K562 (cell line): ENCODE measurements around the gene GHRH. TPM values are rescaled to one million over a fixed set of nuclear protein-coding genes. Genes with fewer than 3 reads are reported as not detected.

Experiments used
- EZH2 ChIP-seq: IDR thresholded peaks from 2 replicates; pipeline ENCODE4 v1.6.1; 2012; ENCODE audit warnings: low read depth, mild to moderate bottlenecking, inconsistent platforms, low read length, borderline replicate concordance
- FOXK1 ChIP-seq: sonication (generic); formaldehyde crosslinking; IDR thresholded peaks from 2 replicates; pipeline ENCODE4 v1.8.0; 2022; ENCODE audit warnings: missing genetic modification reagents, mild to moderate bottlenecking, borderline replicate concordance
- GTF2A2 ChIP-seq: IDR thresholded peaks from 2 replicates; pipeline ENCODE4 v1.6.1; 2016; ENCODE audit warnings: mild to moderate bottlenecking, missing genetic modification characterization, missing compliant biosample characterization
- MCM7 ChIP-seq, 2 experiments: fragments of 450-650 bp; IDR thresholded peaks; 2 replicates each; pipeline ENCODE4 v1.6.1; 2016 to 2018
- RCOR1 ChIP-seq, 2 experiments: IDR thresholded peaks; 2 replicates each; pipeline ENCODE4 v1.6.1; 2012; ENCODE audit warnings: low read depth in 2 of 2, low read length in 2 of 2, borderline replicate concordance in 1 of 2, improper control_type of control experiment in 1 of 2
- SRSF3 ChIP-seq: fragments of 200-400 bp; formaldehyde crosslinking; IDR thresholded peaks from 2 replicates; pipeline ENCODE4 v1.6.1; 2016; ENCODE audit warnings: mild to moderate bottlenecking, low read length, moderate library complexity; ENCODE audit not compliant: insufficient read depth
- STAT5A ChIP-seq: IDR thresholded peaks from 2 replicates; pipeline ENCODE4 v1.6.1; 2012; ENCODE audit warnings: low read length, inconsistent platforms, borderline replicate concordance
- TSC22D4 ChIP-seq: fragments of 450-650 bp; IDR thresholded peaks from 2 replicates; pipeline ENCODE4 v1.6.1; 2016; ENCODE audit warnings: missing genetic modification characterization, missing biosample characterization, control low read depth
- YY1 ChIP-seq, 3 experiments: IDR thresholded peaks; 2 replicates each; pipeline ENCODE4 v1.6.1; 2011; ENCODE audit warnings: low read length in 2 of 3, mild to moderate bottlenecking in 2 of 3, moderate library complexity in 2 of 3, borderline replicate concordance in 1 of 3, control low read depth in 1 of 3, low read depth in 1 of 3; ENCODE audit not compliant: insufficient read depth in 3 of 3, insufficient replicate concordance in 2 of 3, control insufficient read depth in 1 of 3, insufficient read length in 1 of 3; ENCODE audit errors: extremely low read depth in 1 of 3
- ZNF316 ChIP-seq: fragments of 450-650 bp; IDR thresholded peaks from 2 replicates; pipeline ENCODE4 v1.6.1; 2016
- ZNF436 ChIP-seq: fragments of 250-450, 450-650 bp; sonication (Bioruptor Pico); formaldehyde crosslinking; IDR thresholded peaks from 2 replicates; pipeline ENCODE4 v1.7.0; 2020; ENCODE audit warnings: mild to moderate bottlenecking
- ZNF583 ChIP-seq: fragments of 250-450 bp; sonication (Bioruptor Pico); IDR thresholded peaks from 2 replicates; pipeline ENCODE4 v1.4.0; 2020
- polyA plus RNA-seq, 8 experiments: library from polyadenylated mRNA; depleted of rRNA in 4 of 8; stranded (reverse) in 5 of 8; unstranded in 3 of 8; fragments of >200 nt; fragmentation: Nextera tagmentation in 2 of 8; fragmentation: Illumina TruSeq in 1 of 8; extraction: Ambion mirVana in 2 of 8; extraction: Trizol in 1 of 8; gene quantifications; 2 replicates each; pipeline versions ENCODE4 v1.2.1 to v1.2.3, GENCODE V29; 2011 to 2014; ENCODE audit warnings: inconsistent platforms in 1 of 8, missing spikeins in 1 of 8
- total RNA-seq, 7 experiments: library from RNA; depleted of rRNA in 6 of 7; stranded (reverse); fragments of >200 nt in 6 of 7; fragmentation: Illumina TruSeq in 2 of 7; extraction: Trizol in 2 of 7; gene quantifications; 2 replicates each; pipeline versions ENCODE4 v1.2.1 to v1.2.3, GENCODE V29; 2011 to 2021; ENCODE audit warnings: low replicate concordance in 1 of 7
- TF ChIP-seq, protein P1 (sequence below), 3 experiments: fragments of 200-800 bp in 1 of 3; fragments of 250-450 bp in 1 of 3; fragments of 450-650 bp in 1 of 3; sonication (Bioruptor Pico) in 1 of 3; sonication (Bioruptor generic) in 1 of 3; formaldehyde crosslinking in 1 of 3; IDR thresholded peaks; 2 replicates each; pipeline versions ENCODE4 v1.6.1 to v1.8.0; 2016 to 2022; ENCODE audit warnings: mild to moderate bottlenecking in 2 of 3, missing genetic modification characterization in 2 of 3, missing compliant biosample characterization in 1 of 3, moderate library complexity in 1 of 3
- TF ChIP-seq, protein P2 (sequence below): fragments of 450-650 bp; IDR thresholded peaks from 2 replicates; pipeline ENCODE4 v1.6.1; 2017; ENCODE audit warnings: antibody characterized with exemption, mild to moderate bottlenecking
- TF ChIP-seq, protein P3 (sequence below): fragments of 450-650 bp; IDR thresholded peaks from one replicate; pipeline ENCODE4 v1.6.1; 2018; ENCODE audit warnings: mild to moderate bottlenecking, moderate library complexity; ENCODE audit not compliant: partially characterized antibody
- TF ChIP-seq, protein P4 (sequence below): IDR thresholded peaks from 2 replicates; pipeline ENCODE4 v1.6.1; 2011; ENCODE audit not compliant: insufficient read length; ENCODE audit errors: extremely low read depth

GHRH gene
- total and polyA plus RNA-seq, 9 of the 15 experiments (the other 6 are each of a cell fraction or from before 2014, with no cell fraction given): not detected

DNA sequence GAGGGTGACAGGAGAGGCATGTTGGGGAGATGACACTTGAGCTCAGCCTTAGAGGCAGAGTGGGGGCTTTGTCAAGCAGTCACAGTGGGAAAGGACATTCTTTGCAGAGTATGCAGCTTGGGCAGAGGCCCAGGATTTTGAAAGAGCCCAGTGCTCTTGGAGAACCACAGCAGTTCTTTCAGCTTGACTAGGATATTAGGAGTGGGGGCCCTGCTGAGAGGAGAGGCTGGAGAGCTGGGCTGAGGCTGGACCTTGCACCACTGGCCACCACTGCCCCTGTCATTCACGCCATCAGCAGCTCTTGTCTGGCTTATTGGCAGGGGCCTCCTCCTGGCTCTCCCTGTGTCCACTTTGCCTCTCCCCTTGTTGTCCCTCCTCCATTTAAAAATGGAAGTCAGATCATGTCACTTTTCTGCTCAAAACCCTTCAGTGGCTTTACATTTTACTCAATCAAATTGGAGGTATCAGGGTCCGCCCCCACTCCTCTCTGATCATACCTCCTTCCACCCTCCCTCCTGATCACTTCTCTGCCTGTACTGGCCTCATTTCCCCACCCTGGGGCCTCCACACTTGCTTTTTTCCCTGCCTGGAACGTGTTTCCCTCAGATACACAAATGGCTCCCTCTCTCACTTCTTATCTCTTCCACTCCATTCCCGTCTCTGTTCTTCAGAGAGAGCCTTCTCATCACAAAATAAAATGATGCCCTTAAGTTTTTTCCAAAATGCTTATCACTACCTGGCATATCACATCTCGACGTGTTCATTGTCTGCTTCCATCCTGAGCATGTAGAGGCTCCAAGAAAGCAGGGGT, 38.3 kb upstream of the GHRH start (continued):
- TF ChIP-seq GTF2A2 (tag) (no peak), RCOR1 (IDR thresholded peaks at IDR 0.05; ENCODE audit: borderline replicate concordance in 1 of 2, low read depth in 2 of 2, low read length in 2 of 2) (peak in 1 of 2 experiments; percentile 27; a peak in 1 of 4 replicates), YY1 (IDR thresholded peaks at IDR 0.05; ENCODE audit: borderline replicate concordance in 1 of 3, control insufficient read depth in 1 of 3, extremely low read depth in 1 of 3, insufficient read depth in 3 of 3, insufficient read length in 1 of 3, insufficient replicate concordance in 2 of 3, low read depth in 1 of 3, low read length in 2 of 3) (peak in 1 of 3 experiments; percentile 55), MCM7 (IDR thresholded peaks at IDR 0.05) (no peak), ZNF436 (CRISPR knock-in tag) (no peak), FOXK1 (CRISPR knock-in tag) (no peak), SRSF3 (no peak), TSC22D4 (tag) (no peak), STAT5A (0 out of 2 replicates have a peak, but pooled peaks have one; percentile 16), EZH2 (no peak), ZNF583 (CRISPR knock-in tag) (no peak), ZNF316 (no peak)
- TF ChIP-seq, protein P1, sequence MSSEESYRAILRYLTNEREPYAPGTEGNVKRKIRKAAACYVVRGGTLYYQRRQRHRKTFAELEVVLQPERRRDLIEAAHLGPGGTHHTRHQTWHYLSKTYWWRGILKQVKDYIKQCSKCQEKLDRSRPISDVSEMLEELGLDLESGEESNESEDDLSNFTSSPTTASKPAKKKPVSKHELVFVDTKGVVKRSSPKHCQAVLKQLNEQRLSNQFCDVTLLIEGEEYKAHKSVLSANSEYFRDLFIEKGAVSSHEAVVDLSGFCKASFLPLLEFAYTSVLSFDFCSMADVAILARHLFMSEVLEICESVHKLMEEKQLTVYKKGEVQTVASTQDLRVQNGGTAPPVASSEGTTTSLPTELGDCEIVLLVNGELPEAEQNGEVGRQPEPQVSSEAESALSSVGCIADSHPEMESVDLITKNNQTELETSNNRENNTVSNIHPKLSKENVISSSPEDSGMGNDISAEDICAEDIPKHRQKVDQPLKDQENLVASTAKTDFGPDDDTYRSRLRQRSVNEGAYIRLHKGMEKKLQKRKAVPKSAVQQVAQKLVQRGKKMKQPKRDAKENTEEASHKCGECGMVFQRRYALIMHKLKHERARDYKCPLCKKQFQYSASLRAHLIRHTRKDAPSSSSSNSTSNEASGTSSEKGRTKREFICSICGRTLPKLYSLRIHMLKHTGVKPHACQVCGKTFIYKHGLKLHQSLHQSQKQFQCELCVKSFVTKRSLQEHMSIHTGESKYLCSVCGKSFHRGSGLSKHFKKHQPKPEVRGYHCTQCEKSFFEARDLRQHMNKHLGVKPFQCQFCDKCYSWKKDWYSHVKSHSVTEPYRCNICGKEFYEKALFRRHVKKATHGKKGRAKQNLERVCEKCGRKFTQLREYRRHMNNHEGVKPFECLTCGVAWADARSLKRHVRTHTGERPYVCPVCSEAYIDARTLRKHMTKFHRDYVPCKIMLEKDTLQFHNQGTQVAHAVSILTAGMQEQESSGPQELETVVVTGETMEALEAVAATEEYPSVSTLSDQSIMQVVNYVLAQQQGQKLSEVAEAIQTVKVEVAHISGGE (CRISPR knock-in tag; IDR thresholded peaks at IDR 0.05): no peak
- TF ChIP-seq, protein P2, sequence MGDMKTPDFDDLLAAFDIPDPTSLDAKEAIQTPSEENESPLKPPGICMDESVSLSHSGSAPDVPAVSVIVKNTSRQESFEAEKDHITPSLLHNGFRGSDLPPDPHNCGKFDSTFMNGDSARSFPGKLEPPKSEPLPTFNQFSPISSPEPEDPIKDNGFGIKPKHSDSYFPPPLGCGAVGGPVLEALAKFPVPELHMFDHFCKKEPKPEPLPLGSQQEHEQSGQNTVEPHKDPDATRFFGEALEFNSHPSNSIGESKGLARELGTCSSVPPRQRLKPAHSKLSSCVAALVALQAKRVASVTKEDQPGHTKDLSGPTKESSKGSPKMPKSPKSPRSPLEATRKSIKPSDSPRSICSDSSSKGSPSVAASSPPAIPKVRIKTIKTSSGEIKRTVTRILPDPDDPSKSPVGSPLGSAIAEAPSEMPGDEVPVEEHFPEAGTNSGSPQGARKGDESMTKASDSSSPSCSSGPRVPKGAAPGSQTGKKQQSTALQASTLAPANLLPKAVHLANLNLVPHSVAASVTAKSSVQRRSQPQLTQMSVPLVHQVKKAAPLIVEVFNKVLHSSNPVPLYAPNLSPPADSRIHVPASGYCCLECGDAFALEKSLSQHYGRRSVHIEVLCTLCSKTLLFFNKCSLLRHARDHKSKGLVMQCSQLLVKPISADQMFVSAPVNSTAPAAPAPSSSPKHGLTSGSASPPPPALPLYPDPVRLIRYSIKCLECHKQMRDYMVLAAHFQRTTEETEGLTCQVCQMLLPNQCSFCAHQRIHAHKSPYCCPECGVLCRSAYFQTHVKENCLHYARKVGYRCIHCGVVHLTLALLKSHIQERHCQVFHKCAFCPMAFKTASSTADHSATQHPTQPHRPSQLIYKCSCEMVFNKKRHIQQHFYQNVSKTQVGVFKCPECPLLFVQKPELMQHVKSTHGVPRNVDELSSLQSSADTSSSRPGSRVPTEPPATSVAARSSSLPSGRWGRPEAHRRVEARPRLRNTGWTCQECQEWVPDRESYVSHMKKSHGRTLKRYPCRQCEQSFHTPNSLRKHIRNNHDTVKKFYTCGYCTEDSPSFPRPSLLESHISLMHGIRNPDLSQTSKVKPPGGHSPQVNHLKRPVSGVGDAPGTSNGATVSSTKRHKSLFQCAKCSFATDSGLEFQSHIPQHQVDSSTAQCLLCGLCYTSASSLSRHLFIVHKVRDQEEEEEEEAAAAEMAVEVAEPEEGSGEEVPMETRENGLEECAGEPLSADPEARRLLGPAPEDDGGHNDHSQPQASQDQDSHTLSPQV: peak; percentile 80
- TF ChIP-seq, protein P3, sequence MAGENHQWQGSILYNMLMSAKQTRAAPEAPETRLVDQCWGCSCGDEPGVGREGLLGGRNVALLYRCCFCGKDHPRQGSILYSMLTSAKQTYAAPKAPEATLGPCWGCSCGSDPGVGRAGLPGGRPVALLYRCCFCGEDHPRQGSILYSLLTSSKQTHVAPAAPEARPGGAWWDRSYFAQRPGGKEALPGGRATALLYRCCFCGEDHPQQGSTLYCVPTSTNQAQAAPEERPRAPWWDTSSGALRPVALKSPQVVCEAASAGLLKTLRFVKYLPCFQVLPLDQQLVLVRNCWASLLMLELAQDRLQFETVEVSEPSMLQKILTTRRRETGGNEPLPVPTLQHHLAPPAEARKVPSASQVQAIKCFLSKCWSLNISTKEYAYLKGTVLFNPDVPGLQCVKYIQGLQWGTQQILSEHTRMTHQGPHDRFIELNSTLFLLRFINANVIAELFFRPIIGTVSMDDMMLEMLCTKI: no peak
- TF ChIP-seq, protein P4, sequence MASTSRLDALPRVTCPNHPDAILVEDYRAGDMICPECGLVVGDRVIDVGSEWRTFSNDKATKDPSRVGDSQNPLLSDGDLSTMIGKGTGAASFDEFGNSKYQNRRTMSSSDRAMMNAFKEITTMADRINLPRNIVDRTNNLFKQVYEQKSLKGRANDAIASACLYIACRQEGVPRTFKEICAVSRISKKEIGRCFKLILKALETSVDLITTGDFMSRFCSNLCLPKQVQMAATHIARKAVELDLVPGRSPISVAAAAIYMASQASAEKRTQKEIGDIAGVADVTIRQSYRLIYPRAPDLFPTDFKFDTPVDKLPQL: no peak
